HEK293 (cell line): ENCODE results near the gene MAML3.
A peak's percentile ranks its signal among the peaks of the same experiment; 100 is the strongest.

ENCODE experiments used
- CTCF ChIP-seq: fragments of 450-650 bp; formaldehyde crosslinking; IDR thresholded peaks from 2 replicates; pipeline ENCODE4 v1.5.1; 2016; ENCODE audit warnings: missing biosample characterization, missing genetic modification characterization
- IKZF3 ChIP-seq: fragments of 450-650 bp; IDR thresholded peaks from 2 replicates; pipeline ENCODE4 v1.5.0; 2018; ENCODE audit warnings: missing biosample characterization, mild to moderate bottlenecking, missing genetic modification characterization, moderate library complexity
- MEIS1 ChIP-seq: sonication (generic); formaldehyde crosslinking; IDR thresholded peaks from 2 replicates; pipeline ENCODE4 v1.8.1; 2022; ENCODE audit warnings: missing genetic modification reagents, mild to moderate bottlenecking, borderline replicate concordance
- MZF1 ChIP-seq: fragments of 450-650 bp; formaldehyde crosslinking; IDR thresholded peaks from 2 replicates; pipeline ENCODE4 v1.5.1; 2017; ENCODE audit warnings: missing biosample characterization, missing genetic modification characterization, borderline replicate concordance
- OSR2 ChIP-seq: fragments of 450-650 bp; formaldehyde crosslinking; IDR thresholded peaks from 2 replicates; pipeline ENCODE4 v1.5.1; 2016; ENCODE audit warnings: missing biosample characterization, missing genetic modification characterization
- PATZ1 ChIP-seq: fragments of 450-650 bp; formaldehyde crosslinking; IDR thresholded peaks from 2 replicates; pipeline ENCODE4 v1.5.1; 2016; ENCODE audit warnings: missing biosample characterization, missing genetic modification characterization
- REPIN1 ChIP-seq: fragments of 450-650 bp; formaldehyde crosslinking; IDR thresholded peaks from 2 replicates; pipeline ENCODE4 v1.5.1; 2017; ENCODE audit warnings: missing biosample characterization, missing genetic modification characterization, low read depth
- SCRT2 ChIP-seq: fragments of 450-650 bp; formaldehyde crosslinking; IDR thresholded peaks from 2 replicates; pipeline ENCODE4 v1.5.1; 2016; ENCODE audit warnings: missing biosample characterization, missing genetic modification characterization
- SP2 ChIP-seq: fragments of 450-650 bp; formaldehyde crosslinking; IDR thresholded peaks from 2 replicates; pipeline ENCODE4 v1.5.1; 2016; ENCODE audit warnings: missing biosample characterization, missing genetic modification characterization
- TCF7L2 ChIP-seq: IDR thresholded peaks from 2 replicates; pipeline ENCODE4 v1.6.1; 2011; ENCODE audit warnings: low read depth, mild to moderate bottlenecking, inconsistent platforms, low read length, moderate library complexity, borderline replicate concordance
- TRIM28 ChIP-seq: IDR thresholded peaks from 2 replicates; pipeline ENCODE4 v1.6.1; 2011; ENCODE audit warnings: low read length, control low read depth, borderline replicate concordance
- WT1 ChIP-seq: fragments of 450-650 bp; formaldehyde crosslinking; IDR thresholded peaks from 2 replicates; pipeline ENCODE4 v1.5.1; 2016; ENCODE audit warnings: missing biosample characterization, missing genetic modification characterization
- ZBTB44 ChIP-seq: fragments of 450-650 bp; IDR thresholded peaks from 2 replicates; pipeline ENCODE4 v1.5.1; 2018; ENCODE audit warnings: missing biosample characterization, mild to moderate bottlenecking, missing genetic modification characterization
- ZFHX2 ChIP-seq: fragments of 450-650 bp; formaldehyde crosslinking; conservative IDR thresholded peaks from 2 replicates; pipeline ENCODE4 v1.5.1; 2016; ENCODE audit warnings: missing biosample characterization, missing genetic modification characterization
- ZFP69B ChIP-seq: fragments of 450-650 bp; formaldehyde crosslinking; IDR thresholded peaks from 2 replicates; pipeline ENCODE4 v1.5.1; 2016; ENCODE audit warnings: missing biosample characterization, missing genetic modification characterization
- ZIC2 ChIP-seq: fragments of 450-650 bp; formaldehyde crosslinking; IDR thresholded peaks from 2 replicates; pipeline ENCODE4 v1.5.1; 2016; ENCODE audit warnings: missing biosample characterization, missing genetic modification characterization
- ZNF112 ChIP-seq: fragments of 450-650 bp; formaldehyde crosslinking; IDR thresholded peaks from 2 replicates; pipeline ENCODE4 v1.5.0; 2017; ENCODE audit warnings: missing biosample characterization, missing genetic modification characterization
- ZNF140 ChIP-seq: fragments of 450-650 bp; formaldehyde crosslinking; IDR thresholded peaks from 2 replicates; pipeline ENCODE4 v1.5.1; 2016; ENCODE audit warnings: missing biosample characterization, missing genetic modification characterization
- ZNF148 ChIP-seq: fragments of 450-650 bp; formaldehyde crosslinking; IDR thresholded peaks from 2 replicates; pipeline ENCODE4 v1.5.0; 2017; ENCODE audit warnings: missing biosample characterization, missing genetic modification characterization, borderline replicate concordance
- ZNF175 ChIP-seq: fragments of 450-650 bp; formaldehyde crosslinking; IDR thresholded peaks from 2 replicates; pipeline ENCODE4 v1.5.1; 2016; ENCODE audit warnings: missing biosample characterization, missing genetic modification characterization
- ZNF2 ChIP-seq: fragments of 450-650 bp; formaldehyde crosslinking; IDR thresholded peaks from 2 replicates; pipeline ENCODE4 v1.5.1; 2016; ENCODE audit warnings: missing biosample characterization, missing genetic modification characterization
- ZNF302 ChIP-seq: fragments of 450-650 bp; formaldehyde crosslinking; IDR thresholded peaks from 2 replicates; pipeline ENCODE4 v1.5.1; 2016; ENCODE audit warnings: missing biosample characterization, missing genetic modification characterization, low read depth
- ZNF335 ChIP-seq: fragments of 450-650 bp; formaldehyde crosslinking; conservative IDR thresholded peaks from 2 replicates; pipeline ENCODE4 v1.5.1; 2016; ENCODE audit warnings: missing biosample characterization, missing genetic modification characterization
- ZNF366 ChIP-seq: fragments of 450-650 bp; formaldehyde crosslinking; conservative IDR thresholded peaks from 2 replicates; pipeline ENCODE4 v1.5.1; 2016; ENCODE audit warnings: missing biosample characterization, missing genetic modification characterization
- ZNF558 ChIP-seq: fragments of 450-650 bp; formaldehyde crosslinking; IDR thresholded peaks from 2 replicates; pipeline ENCODE4 v1.5.1; 2016; ENCODE audit warnings: missing biosample characterization, missing genetic modification characterization
- ZNF596 ChIP-seq: fragments of 450-650 bp; IDR thresholded peaks from 2 replicates; pipeline ENCODE4 v1.5.0; 2018; ENCODE audit warnings: missing biosample characterization, mild to moderate bottlenecking, missing genetic modification characterization, moderate library complexity
- ZNF600 ChIP-seq: fragments of 450-650 bp; formaldehyde crosslinking; IDR thresholded peaks from 2 replicates; pipeline ENCODE4 v1.5.1; 2016; ENCODE audit warnings: missing biosample characterization, missing genetic modification characterization
- ZNF624 ChIP-seq: fragments of 450-650 bp; formaldehyde crosslinking; IDR thresholded peaks from 2 replicates; pipeline ENCODE4 v1.5.1; 2017; ENCODE audit warnings: missing biosample characterization, missing genetic modification characterization
- ZNF629 ChIP-seq: fragments of 450-650 bp; formaldehyde crosslinking; IDR thresholded peaks from 2 replicates; pipeline ENCODE4 v1.5.1; 2017; ENCODE audit warnings: missing biosample characterization, missing genetic modification characterization
- ZNF704 ChIP-seq: fragments of 450-650 bp; formaldehyde crosslinking; IDR thresholded peaks from 2 replicates; pipeline ENCODE4 v1.5.1; 2016; ENCODE audit warnings: missing biosample characterization, missing genetic modification characterization
- ZXDB ChIP-seq: fragments of 450-650 bp; formaldehyde crosslinking; IDR thresholded peaks from 2 replicates; pipeline ENCODE4 v1.5.1; 2016; ENCODE audit warnings: missing biosample characterization, missing genetic modification characterization

Gene MAML3

GRCh38 chr4:140092094-140092851, 61.7 kb downstream of the MAML3 start (continued):
- peak; percentile 92 for TF ChIP-seq TCF7L2
- no peak for TF ChIP-seq ZNF148 (tag by site-specific recombination)
- TF ChIP-seq ZNF558 (tag by site-specific recombination): 0 out of 2 replicates have a peak, but pooled peaks have one; percentile 35
- no peak for TF ChIP-seq REPIN1 (tag by site-specific recombination)
- TF ChIP-seq ZXDB (tag by site-specific recombination): peak; percentile 77
- TF ChIP-seq ZNF629 (tag by site-specific recombination): peak; percentile 62
- TF ChIP-seq MEIS1 (CRISPR knock-in tag): no peak
- 0 out of 2 replicates have a peak, but pooled peaks have one; percentile 17 for TF ChIP-seq ZNF335 (tag by site-specific recombination)
- TF ChIP-seq ZIC2 (tag by site-specific recombination): peak; percentile 53
- 0 out of 2 replicates have a peak, but pooled peaks have one; percentile 9 for TF ChIP-seq ZNF596
- TF ChIP-seq ZNF140 (tag by site-specific recombination): no peak
- TF ChIP-seq TRIM28: peak; percentile 88; the same call in 1 of the 2 replicates
- TF ChIP-seq ZNF600: peak; percentile 95
- TF ChIP-seq ZBTB44 (tag by site-specific recombination): peak; percentile 70; the same call in 1 of the 2 replicates
- TF ChIP-seq CTCF (tag by site-specific recombination): no peak
- peak; percentile 57; the same call in 1 of the 2 replicates for TF ChIP-seq IKZF3 (tag by site-specific recombination)
- TF ChIP-seq SCRT2 (tag by site-specific recombination): peak; percentile 86
- no peak for TF ChIP-seq ZNF112
- TF ChIP-seq ZNF624 (tag by site-specific recombination): no peak
- TF ChIP-seq ZNF302 (tag by site-specific recombination): no peak
- TF ChIP-seq ZNF704 (tag by site-specific recombination): no peak
- TF ChIP-seq ZNF2 (tag by site-specific recombination): 0 out of 2 replicates have a peak, but pooled peaks have one; percentile 25
- no peak for TF ChIP-seq ZNF175 (tag by site-specific recombination)
- TF ChIP-seq SP2: peak; percentile 67
- peak; percentile 96 for TF ChIP-seq OSR2 (tag by site-specific recombination)
- TF ChIP-seq MZF1: peak; percentile 57; the same call in 1 of the 2 replicates
- peak; percentile 76 for TF ChIP-seq ZNF366 (tag by site-specific recombination)
- no peak for TF ChIP-seq ZFHX2 (tag by site-specific recombination)
- peak; percentile 94 for TF ChIP-seq ZFP69B
- TF ChIP-seq WT1 (tag by site-specific recombination): peak; percentile 70
- TF ChIP-seq PATZ1 (tag by site-specific recombination): 0 out of 2 replicates have a peak, but pooled peaks have one; percentile 51
